OCI-LY3 (cell line): Measurements from ENCODE around the gene NRXN3.

ENCODE experiments used
- H2AFZ ChIP-seq: fragments of 200-600, 300-600 bp; shearing (Covaris generic); 2 replicates; pipeline ENCODE4 v1.6.0; 2014; ENCODE audit warnings: antibody characterized with exemption, low read depth, low read length
- H3K27ac ChIP-seq: fragments of 200-600, 300-600 bp; sonication (generic); 2 replicates; pipeline ENCODE4 v1.5.1; 2014; ENCODE audit warnings: mild to moderate bottlenecking, low read length, moderate library complexity, mixed read lengths
- H3K27me3 ChIP-seq: fragments of 200-600, 300-600 bp; sonication (generic); 2 replicates; pipeline ENCODE4 v1.6.1; 2014; ENCODE audit warnings: low read depth, low read length, mixed read lengths
- H3K36me3 ChIP-seq: fragments of 200-600, 300-600 bp; sonication (generic); replicated peaks from 2 replicates; pipeline ENCODE3; 2014; ENCODE audit warnings: low read depth, low read length, mixed read lengths
- H3K4me1 ChIP-seq: fragments of 300-600, 200-600 bp; sonication (generic); 2 replicates; pipeline ENCODE4 v1.6.1; 2014; ENCODE audit warnings: low read length, mixed read lengths
- H3K4me2 ChIP-seq: fragments of 200-600, 300-600 bp; sonication (generic); 2 replicates; pipeline ENCODE4 v1.6.1; 2014; ENCODE audit warnings: low read length, mixed read lengths
- H3K4me3 ChIP-seq: fragments of 300-600, 200-600 bp; sonication (generic); 2 replicates; pipeline ENCODE4 v1.5.1; 2014; ENCODE audit warnings: antibody characterized with exemption, mild to moderate bottlenecking, low read length, moderate library complexity
- H3K79me2 ChIP-seq: fragments of 300-600, 200-600 bp; shearing (Covaris generic); 2 replicates; pipeline ENCODE4 v1.6.1; 2014; ENCODE audit warnings: mild to moderate bottlenecking, low read length, mixed read lengths
- H3K9ac ChIP-seq: fragments of 300-600, 200-600 bp; shearing (Covaris generic); 2 replicates; pipeline ENCODE4 v1.6.0; 2014; ENCODE audit warnings: mild to moderate bottlenecking, low read length, moderate library complexity
- H3K9me3 ChIP-seq: fragments of 200-600, 300-600 bp; shearing (Covaris generic); 2 replicates; pipeline ENCODE4 v1.6.1; 2014; ENCODE audit warnings: low read length, mixed read lengths; ENCODE audit not compliant: insufficient read depth
- H4K20me1 ChIP-seq: fragments of 200-600, 300-600 bp; sonication (generic); 2 replicates; pipeline ENCODE4 v1.6.1; 2016; ENCODE audit warnings: low read length, mixed read lengths; ENCODE audit not compliant: insufficient read depth
- CTCF ChIP-seq: fragments of 200-600, 300-600 bp; sonication (generic); IDR thresholded peaks from 2 replicates; pipeline ENCODE4 v1.5.1; 2014; ENCODE audit warnings: antibody characterized with exemption, low read length, low read depth
- EZH2phosphoT487 ChIP-seq: fragments of 200-600 bp; shearing (Covaris generic); IDR thresholded peaks from 2 replicates; pipeline ENCODE4 v1.6.1; 2018; ENCODE audit warnings: antibody characterized with exemption, mixed run types, low read depth

The NRXN3 gene

GRCh38 chr14:78469947-78470346, 299.8 kb downstream of the NRXN3 start:
- Histone ChIP-seq H3K4me1 (no peaks in the 10 kb centered on the region), H3K27me3 (no peaks in the 10 kb centered on the region), H3K79me2 (no peaks in the 10 kb centered on the region), H3K36me3 (no peaks in the 10 kb centered on the region), H3K4me3 (no peak overlapping the region), H4K20me1 (no peaks in the 10 kb centered on the region), H3K9me3 (no peaks in the 10 kb centered on the region), H3K9ac (no peak overlapping the region), H3K27ac (no peak overlapping the region), H2AFZ (no peak overlapping the region), H3K4me2 (no peak overlapping the region)
- TF ChIP-seq CTCF (no peak), EZH2phosphoT487 (no peak)

- Histone ChIP-seq H3K36me3 (no peaks in the 10 kb centered on the region), H4K20me1 (no peaks in the 10 kb centered on the region), H3K4me2 (no peak overlapping the region), H2AFZ (no peak overlapping the region), H3K27ac (no peak overlapping the region), H3K9ac (no peak overlapping the region), H3K4me1 (no peaks in the 10 kb centered on the region), H3K27me3 (no peaks in the 10 kb centered on the region), H3K79me2 (no peaks in the 10 kb centered on the region), H3K9me3 (no peaks in the 10 kb centered on the region), H3K4me3 (no peak overlapping the region)
- TF ChIP-seq CTCF (no peak), EZH2phosphoT487 (no peak)
Observed at GRCh38 chr14:78479127-78479780, 309.1 kb downstream of the NRXN3 start.

GRCh38 chr14:78484028-78484427, 313.9 kb downstream of the NRXN3 start:
- Histone ChIP-seq H3K9me3 (no peaks in the 10 kb centered on the region), H3K4me2 (no peak overlapping the region), H3K4me3 (no peak overlapping the region), H3K27ac (no peak overlapping the region), H3K36me3 (no peaks in the 10 kb centered on the region), H3K27me3 (no peaks in the 10 kb centered on the region), H2AFZ (no peak overlapping the region), H3K4me1 (no peaks in the 10 kb centered on the region), H3K79me2 (no peaks in the 10 kb centered on the region), H4K20me1 (no peaks in the 10 kb centered on the region), H3K9ac (no peak overlapping the region)
- TF ChIP-seq CTCF (no peak), EZH2phosphoT487 (no peak)

- no peaks in the 10 kb centered on the region for H3K36me3 ChIP-seq
- no peaks in the 10 kb centered on the region for H3K9me3 ChIP-seq
- H3K79me2 ChIP-seq = no peaks in the 10 kb centered on the region
- no peaks in the 10 kb centered on the region for H4K20me1 ChIP-seq
- H3K4me1 ChIP-seq = no peaks in the 10 kb centered on the region
- TF ChIP-seq CTCF (no peak), EZH2phosphoT487 (no peak)
- H3K4me2 ChIP-seq = no peak overlapping the region
- H3K27me3 ChIP-seq = no peaks in the 10 kb centered on the region
- H2AFZ ChIP-seq = no peak overlapping the region
- no peak overlapping the region for H3K4me3 ChIP-seq
- H3K9ac ChIP-seq = no peak overlapping the region
- H3K27ac ChIP-seq = no peak overlapping the region
Observed at GRCh38 chr14:78486081-78486480, 315.9 kb downstream of the NRXN3 start.
